CD14-positive monocyte (primary cell): Measurements from ENCODE around the gene MYH9. TPM values are rescaled to one million over a fixed set of nuclear protein-coding genes. Genes with fewer than 3 reads are reported as not detected.

ENCODE experiments used
- DNase-seq, 3 donors: peaks; one replicate each; pipeline ENCODE4 v3.0.0-alpha.2; 2011 to 2022
- H2AFZ ChIP-seq: 2 replicates; pipeline ENCODE4 v1.6.0; 2012; ENCODE audit warnings: mild to moderate bottlenecking, low read depth, low read length, inconsistent platforms; ENCODE audit not compliant: insufficient read depth, poor library complexity, severe bottlenecking
- H3K27ac ChIP-seq, 2 donors: 1 replicate in 1 of 2; 2 replicates in 1 of 2; pipeline ENCODE4 v1.5.1; 2012 to 2013; ENCODE audit warnings: low read length in 2 of 2, control low read depth in 1 of 2, inconsistent platforms in 1 of 2, low read depth in 1 of 2, mild to moderate bottlenecking in 1 of 2
- H3K27me3 ChIP-seq, 2 donors: one replicate each; pipeline versions ENCODE4 v1.6.0 to v1.6.1; 2011 to 2013; ENCODE audit warnings: low read length in 2 of 2; ENCODE audit not compliant: control insufficient read depth in 2 of 2, insufficient read depth in 2 of 2
- H3K36me3 ChIP-seq, 2 donors: replicated peaks in 1 of 2; 1 replicate in 1 of 2; 2 replicates in 1 of 2; pipeline versions ENCODE4 v1.5.1 to v1.6.1; 2012 to 2013; ENCODE audit warnings: low read length in 2 of 2, control low read depth in 1 of 2, inconsistent platforms in 1 of 2, mild to moderate bottlenecking in 1 of 2; ENCODE audit not compliant: insufficient read depth in 2 of 2, control insufficient read depth in 1 of 2
- H3K4me1 ChIP-seq, 2 donors: 1 replicate in 1 of 2; 2 replicates in 1 of 2; pipeline versions ENCODE4 v1.5.1 to v1.6.1; 2012 to 2013; ENCODE audit warnings: low read length in 2 of 2, control low read depth in 1 of 2, inconsistent platforms in 1 of 2, mild to moderate bottlenecking in 1 of 2, moderate library complexity in 1 of 2; ENCODE audit not compliant: insufficient read depth in 2 of 2, control insufficient read depth in 1 of 2
- H3K4me2 ChIP-seq: replicated peaks from 2 replicates; pipeline ENCODE3; 2012; ENCODE audit warnings: low read length, moderate library complexity, mild to moderate bottlenecking; ENCODE audit not compliant: poor library complexity, severe bottlenecking; ENCODE audit errors: extremely low read depth
- H3K4me3 ChIP-seq, 3 experiments: fragments of 200-600 bp in 1 of 3; sonication (generic) in 1 of 3; replicated peaks in 1 of 3; 1 replicate in 2 of 3; 2 replicates in 1 of 3; pipeline ENCODE4 v1.5.1; 2011 to 2013; ENCODE audit warnings: low read length in 3 of 3, mild to moderate bottlenecking in 3 of 3, control low read depth in 2 of 3, low read depth in 2 of 3, inconsistent platforms in 1 of 3, moderate library complexity in 1 of 3
- H3K79me2 ChIP-seq: 2 replicates; pipeline ENCODE4 v1.6.0; 2012; ENCODE audit warnings: mild to moderate bottlenecking, control low read depth, inconsistent platforms, low read length, moderate library complexity; ENCODE audit not compliant: insufficient read depth
- H3K9ac ChIP-seq: 2 replicates; pipeline ENCODE4 v1.6.0; 2017; ENCODE audit warnings: low read length, mild to moderate bottlenecking; ENCODE audit not compliant: insufficient read depth, poor library complexity, severe bottlenecking
- H3K9me3 ChIP-seq, 2 donors: replicated peaks in 1 of 2; 1 replicate in 1 of 2; 2 replicates in 1 of 2; pipeline versions ENCODE4 v1.5.1 to v1.6.1; 2012 to 2013; ENCODE audit warnings: low read length in 2 of 2, control low read depth in 1 of 2; ENCODE audit not compliant: control insufficient read depth in 1 of 2, insufficient read depth in 1 of 2
- H4K20me1 ChIP-seq: 2 replicates; pipeline ENCODE4 v1.6.0; 2012; ENCODE audit warnings: mild to moderate bottlenecking, low read length, control low read depth, moderate library complexity; ENCODE audit not compliant: insufficient read depth
- H3K27ac Mint-ChIP-seq, 7 donors: one replicate each; pipeline ENCODE4 v1.8.0; 2020; ENCODE audit warnings: mild to moderate bottlenecking in 7 of 7, mixed read lengths in 7 of 7, moderate library complexity in 6 of 7, inconsistent platforms in 2 of 7
- H3K27me3 Mint-ChIP-seq, 3 donors: one replicate each; pipeline ENCODE4 v1.8.0; 2021 to 2022; ENCODE audit warnings: low read depth in 3 of 3, mild to moderate bottlenecking in 3 of 3, mixed read lengths in 3 of 3, moderate library complexity in 3 of 3, inconsistent platforms in 1 of 3
- H3K36me3 Mint-ChIP-seq, 2 donors: one replicate each; pipeline ENCODE4 v1.8.0; 2020; ENCODE audit warnings: mixed read lengths in 2 of 2, inconsistent platforms in 1 of 2, mild to moderate bottlenecking in 1 of 2
- H3K4me1 Mint-ChIP-seq: one replicate; pipeline ENCODE4 v1.8.0; 2020; ENCODE audit warnings: mild to moderate bottlenecking, mixed read lengths
- H3K4me3 Mint-ChIP-seq, 2 donors: one replicate each; pipeline ENCODE4 v1.8.0; 2020; ENCODE audit warnings: mild to moderate bottlenecking in 2 of 2, mixed read lengths in 2 of 2, moderate library complexity in 1 of 2
- H3K9me3 Mint-ChIP-seq, 7 donors: one replicate each; pipeline ENCODE4 v1.8.0; 2020 to 2022; ENCODE audit warnings: mixed read lengths in 7 of 7, mild to moderate bottlenecking in 6 of 7, moderate library complexity in 6 of 7, inconsistent platforms in 2 of 7
- WGBS: methylation state at CpG from one replicate; pipeline ENCODE4 v1.1.5; 2013; ENCODE audit warnings: missing lambda C conversion rate; ENCODE audit not compliant: insufficient coverage; 5-methylcytosine and 5-hydroxymethylcytosine counted together
- intact Hi-C, 2 donors: fragments of 100-400 bp; cut with micrococcal nuclease; formaldehyde crosslinking; loops; one replicate each; pipeline versions ENCODE4 v1.15.0 to v1.15.1; 2023
- polyA plus RNA-seq, 3 donors: library from polyadenylated mRNA; depleted of rRNA in 1 of 3; unstranded in 2 of 3; stranded (reverse) in 1 of 3; fragments of 300-500 nt in 2 of 3; fragments of >200 nt in 1 of 3; fragmentation: Illumina TruSeq in 2 of 3; gene quantifications; 1 replicate in 2 of 3; 2 replicates in 1 of 3; pipeline ENCODE4 v1.2.3, GENCODE V29; 2012 to 2021
- TF ChIP-seq, protein P1 (sequence below): fragments of 200-600 bp; IDR thresholded peaks from one replicate; pipeline ENCODE4 v1.8.0; 2022; ENCODE audit warnings: antibody characterized with exemption, mild to moderate bottlenecking

The MYH9 gene
- polyA plus RNA-seq, 3 donors: 35.6 to 163 (median 79.5) TPM

DNA sequence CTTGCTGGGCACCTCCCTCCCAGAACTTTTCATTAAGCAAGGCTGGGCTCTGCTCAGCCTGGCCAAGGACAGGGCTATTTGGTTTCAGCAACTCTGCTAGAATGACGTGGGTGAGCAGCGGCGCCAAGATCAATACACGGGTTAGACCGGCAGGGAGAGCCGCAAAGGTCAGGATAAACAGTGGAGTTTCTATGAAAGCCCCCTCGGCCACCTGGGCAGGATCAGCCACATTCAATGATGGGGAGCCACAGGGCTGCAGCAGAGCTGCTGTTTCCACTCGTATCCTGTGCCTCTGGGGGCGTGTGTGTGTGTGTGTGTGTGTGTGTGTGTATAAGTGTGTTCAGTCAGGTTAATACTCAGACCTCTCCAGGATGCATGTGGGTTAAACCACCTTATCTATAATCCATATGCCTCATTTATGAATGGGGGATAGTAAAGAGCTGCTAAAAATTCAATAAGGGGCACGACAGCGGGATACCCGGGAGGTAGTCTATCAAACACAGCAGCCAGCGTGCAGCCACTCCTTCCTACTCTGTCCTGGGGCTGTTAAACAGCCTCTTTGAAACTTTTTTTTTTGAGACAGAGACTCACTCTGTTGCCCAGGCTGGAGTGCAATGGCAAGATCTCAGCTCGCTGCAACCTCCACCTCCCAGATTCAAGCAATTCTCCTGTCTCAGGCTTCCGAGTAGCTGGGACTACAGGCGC lies 34.8 kb downstream of the MYH9 start:
- no peak for DNase-seq
- Histone ChIP-seq H3K36me3 (peaks cover 10 to 15% of the 10 kb centered on the region in 2 donors), H3K4me3 (no peak overlapping the region), H3K9ac (no peak overlapping the region), H3K27me3 (no peaks in the 10 kb centered on the region), H3K79me2 (peaks cover 100% of the 10 kb centered on the region), H3K9me3 (no peaks in the 10 kb centered on the region), H4K20me1 (peaks cover 100% of the 10 kb centered on the region), H2AFZ (no peak overlapping the region), H3K4me1 (peaks cover 38 to 48% of the 10 kb centered on the region in 2 donors), H3K4me2 (no peak overlapping the region), H3K27ac (peak overlapping the region; percentile 17 to 81)
- H3K27me3 Mint-ChIP-seq: peaks cover 0 to 1% (median 0%) of the 10 kb centered on the region in 3 donors
- WGBS: 91% methylated on average over 8 of the region's 16 CpGs
- no peak overlapping the region for H3K4me3 Mint-ChIP-seq
- peak overlapping the region in 6 of 7 donors; percentile 10 to 92 (median 74) for H3K27ac Mint-ChIP-seq
- TF ChIP-seq, protein P1, sequence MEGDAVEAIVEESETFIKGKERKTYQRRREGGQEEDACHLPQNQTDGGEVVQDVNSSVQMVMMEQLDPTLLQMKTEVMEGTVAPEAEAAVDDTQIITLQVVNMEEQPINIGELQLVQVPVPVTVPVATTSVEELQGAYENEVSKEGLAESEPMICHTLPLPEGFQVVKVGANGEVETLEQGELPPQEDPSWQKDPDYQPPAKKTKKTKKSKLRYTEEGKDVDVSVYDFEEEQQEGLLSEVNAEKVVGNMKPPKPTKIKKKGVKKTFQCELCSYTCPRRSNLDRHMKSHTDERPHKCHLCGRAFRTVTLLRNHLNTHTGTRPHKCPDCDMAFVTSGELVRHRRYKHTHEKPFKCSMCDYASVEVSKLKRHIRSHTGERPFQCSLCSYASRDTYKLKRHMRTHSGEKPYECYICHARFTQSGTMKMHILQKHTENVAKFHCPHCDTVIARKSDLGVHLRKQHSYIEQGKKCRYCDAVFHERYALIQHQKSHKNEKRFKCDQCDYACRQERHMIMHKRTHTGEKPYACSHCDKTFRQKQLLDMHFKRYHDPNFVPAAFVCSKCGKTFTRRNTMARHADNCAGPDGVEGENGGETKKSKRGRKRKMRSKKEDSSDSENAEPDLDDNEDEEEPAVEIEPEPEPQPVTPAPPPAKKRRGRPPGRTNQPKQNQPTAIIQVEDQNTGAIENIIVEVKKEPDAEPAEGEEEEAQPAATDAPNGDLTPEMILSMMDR: no peak
- peaks cover 23 to 59% of the 10 kb centered on the region in 2 donors for H3K36me3 Mint-ChIP-seq
- no peaks in the 10 kb centered on the region for H3K9me3 Mint-ChIP-seq
- intact Hi-C loops: no loop called here
- peaks cover 67% of the 10 kb centered on the region for H3K4me1 Mint-ChIP-seq

GRCh38 chr22:36351921-36352802 lies 35.6 kb downstream of the MYH9 start:
- Histone ChIP-seq H2AFZ (no peak overlapping the region), H4K20me1 (peaks cover 98% of the 10 kb centered on the region), H3K79me2 (peaks cover 98% of the 10 kb centered on the region), H3K9me3 (no peaks in the 10 kb centered on the region), H3K4me3 (no peak overlapping the region), H3K9ac (no peak overlapping the region), H3K4me1 (peaks cover 30 to 40% of the 10 kb centered on the region in 2 donors), H3K4me2 (no peak overlapping the region), H3K36me3 (peaks cover 14 to 21% of the 10 kb centered on the region in 2 donors), H3K27ac (peak overlapping the region; percentile 17 to 81), H3K27me3 (no peaks in the 10 kb centered on the region)
- Mint-ChIP-seq H3K9me3 (no peaks in the 10 kb centered on the region), H3K36me3 (peaks cover 26 to 64% of the 10 kb centered on the region in 2 donors), H3K27me3 (peaks cover 0 to 1% (median 0%) of the 10 kb centered on the region in 3 donors), H3K4me1 (peaks cover 59% of the 10 kb centered on the region), H3K4me3 (no peak overlapping the region), H3K27ac (peak overlapping the region; percentile 24 to 92 (median 73))
- WGBS: 86% methylated on average over 18 of the region's 22 CpGs
- DNase-seq: no peak
- intact Hi-C loops: no loop called here
- TF ChIP-seq, protein P1: no peak
